NCI-H1417 treated with DMSO at 0.1 percent for 48 hours (cell line): ENCODE measurements around the gene MEG3.
"Not testable (repeated sequence)": the region's sequence is repeated elsewhere in the genome, so short reads cannot be mapped to it uniquely, and the experiment has no call there.

Experiments used
- DNase-seq: peaks from one replicate; lab custom pipeline; 2025; lab: John Stamatoyannopoulos, UW

Gene MEG3

GRCh38 chr14:100789460-100790417 lies 36.2 kb upstream of the MEG3 start:
- no peak for DNase-seq

DNA sequence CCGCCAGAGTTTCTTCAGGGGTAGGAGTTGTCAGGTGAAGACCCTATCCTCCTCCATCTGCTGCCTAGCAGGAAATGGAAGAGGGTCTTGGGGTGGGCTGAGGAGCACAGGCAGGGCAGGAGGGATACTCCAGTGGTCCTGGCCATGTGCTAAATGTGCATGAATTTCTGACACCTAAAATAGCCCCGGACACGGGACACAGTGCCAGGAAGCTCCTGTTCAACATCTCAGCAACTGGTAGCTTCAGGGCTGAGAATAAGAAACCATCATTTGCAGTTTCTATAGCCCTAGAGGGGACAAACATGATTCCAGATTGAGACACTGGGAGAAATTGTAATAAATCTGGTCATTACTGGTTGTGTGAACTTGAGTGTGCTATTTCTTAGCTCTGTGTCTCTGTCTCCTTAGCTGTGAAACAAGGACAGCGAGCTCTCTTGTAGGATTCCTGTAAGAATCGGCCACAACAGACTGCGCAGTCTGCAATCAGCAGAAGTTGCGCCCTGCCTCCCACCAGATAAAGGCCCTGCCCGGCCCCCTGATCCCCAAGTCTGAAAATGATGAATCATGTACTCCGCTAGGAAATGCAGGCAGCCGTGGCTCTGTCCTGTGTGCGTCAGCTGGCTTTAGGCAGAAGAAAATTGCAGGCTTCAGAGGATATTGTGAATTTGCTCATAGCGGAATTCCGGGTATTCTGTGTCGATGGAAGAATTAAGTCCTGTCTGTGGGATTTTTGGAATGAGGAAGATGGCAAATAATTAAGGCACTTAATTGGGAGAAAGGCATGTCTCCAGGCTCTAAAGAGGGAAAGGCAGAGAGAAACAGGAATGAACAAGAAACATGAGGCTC lies 35.2 kb upstream of the MEG3 start:
- no peak for DNase-seq

DNA sequence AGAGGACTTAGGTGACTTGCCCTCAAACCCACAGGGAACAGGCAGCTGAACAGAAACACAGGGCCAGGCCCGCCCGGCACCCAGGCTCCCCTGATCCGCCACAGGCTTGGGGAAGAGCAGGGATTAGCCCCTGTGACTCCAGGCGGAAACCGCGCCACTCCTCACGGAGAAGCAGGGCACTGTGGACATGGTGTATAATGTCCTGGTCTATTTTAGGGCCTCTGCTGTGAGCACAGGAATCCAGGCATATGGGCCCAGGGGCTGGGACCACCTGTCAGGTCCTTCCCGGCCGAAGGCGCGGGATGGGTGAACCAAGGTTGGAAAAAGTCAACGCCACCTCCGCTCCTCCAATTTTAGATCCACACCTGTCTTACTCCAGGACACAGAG lies 34.6 kb upstream of the MEG3 start:
- no peak for DNase-seq

DNA sequence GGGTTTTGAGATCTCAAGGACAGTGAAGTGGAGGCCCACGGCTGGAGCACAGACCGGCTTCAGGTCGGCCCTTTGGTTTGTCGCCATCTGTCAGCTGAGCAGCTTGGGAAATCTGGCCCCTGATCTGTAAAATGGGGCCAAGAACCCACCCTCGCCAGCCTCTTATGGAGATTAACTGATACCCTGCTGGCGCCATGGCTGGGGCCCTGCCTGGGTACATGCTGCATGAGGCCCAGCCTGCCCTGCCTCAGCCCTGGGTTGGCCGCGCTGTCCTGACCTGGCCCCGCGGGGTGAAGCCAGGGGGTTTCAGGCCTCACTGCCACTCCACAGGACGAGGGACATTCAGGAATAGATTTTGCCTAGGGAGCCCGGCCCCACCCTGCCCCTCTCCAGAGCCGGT lies 33.9 kb upstream of the MEG3 start:
- DNase-seq: no peak

DNA sequence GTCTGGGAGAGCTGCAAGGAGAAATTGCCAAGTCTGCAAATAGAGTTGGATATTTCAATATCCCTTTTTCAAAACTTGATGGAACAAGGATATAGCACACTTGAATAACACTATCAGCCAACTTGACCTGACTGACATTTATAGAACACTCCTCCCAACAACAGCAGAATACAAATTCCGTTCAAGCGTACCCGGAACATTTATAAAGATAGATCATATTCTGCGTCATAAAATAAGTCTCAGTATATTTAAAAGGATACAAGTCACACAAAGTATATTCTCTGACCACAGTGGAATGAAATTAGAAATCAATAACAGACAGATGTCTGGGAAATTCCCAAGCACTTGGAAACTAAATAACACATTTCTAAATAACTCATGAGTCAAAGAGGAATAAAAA lies 29.0 kb upstream of the MEG3 start:
- no peak for DNase-seq

GRCh38 chr14:100800041-100800440 lies 25.9 kb upstream of the MEG3 start:
- no peak for DNase-seq

DNA sequence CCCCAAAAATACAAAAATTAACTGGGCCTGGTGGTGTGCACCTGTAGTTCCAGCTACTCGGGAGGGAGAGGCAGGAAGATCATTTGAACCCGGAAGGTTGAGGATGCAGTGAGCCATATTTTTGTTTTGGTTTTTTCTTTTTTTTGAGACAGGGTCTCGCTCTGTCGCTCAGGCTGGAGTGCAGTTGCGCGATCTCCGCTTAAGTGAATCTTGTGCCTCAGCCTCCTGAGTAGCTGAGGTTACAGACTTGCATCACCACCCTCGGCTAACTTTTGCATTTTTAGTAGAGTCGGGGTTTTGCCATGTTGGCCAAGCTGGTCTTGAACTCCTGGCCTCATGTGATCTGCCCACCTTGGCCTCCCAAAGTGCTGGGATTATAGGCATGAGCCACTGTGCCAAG lies 24.5 kb upstream of the MEG3 start:
- DNase-seq: not testable (repeated sequence)

- DNase-seq: no peak
Observed at GRCh38 chr14:100802179-100802578, 23.7 kb upstream of the MEG3 start.

DNA sequence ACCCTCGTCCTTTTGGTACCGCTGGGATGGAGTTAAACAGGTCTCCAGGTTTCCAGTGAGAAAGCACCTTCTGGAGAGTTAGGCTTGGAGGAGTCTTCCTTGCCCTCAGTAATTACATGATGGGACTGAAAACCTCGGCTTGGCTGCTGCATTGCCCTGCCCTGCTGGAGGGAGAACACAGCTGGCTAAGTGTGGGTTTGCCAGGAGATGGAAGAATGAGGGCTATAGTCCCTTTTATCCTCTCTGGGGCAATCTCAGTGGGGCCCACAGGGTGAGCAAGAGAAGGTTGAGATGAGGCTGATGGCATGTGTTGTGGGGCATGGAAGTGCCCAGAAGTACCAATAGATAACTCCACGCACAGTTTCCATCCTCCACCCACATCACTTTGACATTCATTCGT lies 23.2 kb upstream of the MEG3 start:
- no peak for DNase-seq

DNA sequence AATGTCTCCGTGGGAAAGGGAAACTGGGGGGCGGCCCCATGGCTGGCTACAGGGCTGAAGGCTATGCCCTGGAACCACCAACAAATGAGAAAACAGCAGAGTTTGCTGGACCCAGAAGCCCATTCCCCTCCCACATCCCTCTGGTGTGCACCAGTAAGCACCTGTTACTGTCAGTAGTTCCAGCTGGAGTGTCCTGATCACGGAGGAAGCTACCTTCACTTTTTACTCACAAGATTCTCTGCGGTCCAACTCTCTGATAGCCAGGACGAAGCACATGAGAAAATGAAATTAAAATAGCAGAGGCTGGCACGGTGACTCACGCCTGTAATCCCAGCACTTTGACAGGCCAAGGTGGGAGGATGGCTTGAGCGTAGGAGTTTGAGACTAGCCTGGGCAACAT lies 22.7 kb upstream of the MEG3 start:
- DNase-seq: no peak

- no peak for DNase-seq
Observed at GRCh38 chr14:100803676-100804075, 22.2 kb upstream of the MEG3 start.

- no peak for DNase-seq
Observed at GRCh38 chr14:100804138-100804537, 21.8 kb upstream of the MEG3 start.

- no peak for DNase-seq
Observed at GRCh38 chr14:100804558-100805309, 21.2 kb upstream of the MEG3 start.

DNA sequence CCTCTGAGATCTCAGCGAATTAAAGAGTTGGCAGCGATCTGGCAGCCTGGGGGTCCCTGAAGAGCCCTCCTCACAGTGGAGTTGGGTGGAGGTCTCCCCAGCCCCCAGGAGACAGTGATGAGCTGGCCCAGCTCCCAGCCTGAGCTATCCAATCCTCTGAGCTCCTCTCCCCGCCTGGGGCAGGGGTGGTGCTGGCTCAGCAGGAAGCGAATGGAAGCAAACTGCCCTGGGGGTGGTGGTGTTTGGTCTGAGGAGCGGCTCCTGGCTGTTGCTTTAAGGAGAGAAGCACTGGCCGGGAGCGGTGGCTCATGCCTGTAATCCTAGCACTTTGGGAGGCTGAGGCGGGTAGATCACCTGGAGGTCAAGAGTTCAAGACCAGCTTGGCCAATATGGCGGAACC lies 19.5 kb upstream of the MEG3 start:
- DNase-seq: no peak

GRCh38 chr14:100807496-100807895 lies 18.4 kb upstream of the MEG3 start:
- DNase-seq: no peak

GRCh38 chr14:100807979-100808734 lies 17.8 kb upstream of the MEG3 start:
- no peak for DNase-seq

DNA sequence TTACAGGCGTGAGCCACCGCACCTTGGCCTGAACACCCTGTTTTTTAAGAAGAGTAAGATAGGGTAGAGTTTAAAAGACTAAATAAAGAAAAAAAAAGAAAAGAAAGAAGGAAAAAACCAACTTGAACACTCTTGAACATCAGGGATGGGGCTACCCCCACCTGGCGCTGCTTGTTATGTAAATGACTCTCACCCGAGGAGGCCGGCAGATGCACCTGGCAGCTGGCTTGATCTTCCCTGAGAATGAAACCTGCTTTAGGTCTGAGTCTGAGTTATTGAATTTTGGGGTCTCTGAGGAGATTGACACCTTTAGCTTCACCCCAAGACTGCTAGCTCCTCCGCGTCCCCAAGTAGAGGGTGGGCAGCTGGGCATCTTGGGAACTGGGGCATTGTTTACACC lies 15.5 kb upstream of the MEG3 start:
- no peak for DNase-seq

GRCh38 chr14:100810861-100811461 lies 15.0 kb upstream of the MEG3 start:
- no peak for DNase-seq

GRCh38 chr14:100813291-100813690 lies 12.6 kb upstream of the MEG3 start:
- no peak for DNase-seq

GRCh38 chr14:100815478-100816285 lies 10.2 kb upstream of the MEG3 start:
- no peak for DNase-seq
